Mammary epithelial cell (primary cell): ENCODE data around the gene DDC.

Source experiments
- CTCF ChIP-seq, 2 donors: IDR thresholded peaks in 1 of 2; conservative IDR thresholded peaks in 1 of 2; 2 replicates each; pipeline ENCODE4 v1.5.1; 2011 to 2012; ENCODE audit warnings: inconsistent platforms in 2 of 2, low read length in 2 of 2, mild to moderate bottlenecking in 2 of 2, control low read depth in 1 of 2, low read depth in 1 of 2; ENCODE audit not compliant: insufficient read depth in 1 of 2; ENCODE audit errors: extremely low read depth in 1 of 2
- EZH2 ChIP-seq: IDR thresholded peaks from 2 replicates; pipeline ENCODE4 v1.6.1; 2012; ENCODE audit warnings: low read length, inconsistent platforms, borderline replicate concordance

- TF ChIP-seq CTCF (conservative IDR thresholded peaks at IDR 0.05 in 1 of 2, IDR thresholded peaks at IDR 0.05 in 1 of 2; ENCODE audit: extremely low read depth in 1 of 2, insufficient read depth in 1 of 2, low read depth in 1 of 2, low read length in 2 of 2): no peak
- TF ChIP-seq EZH2: no peak
These were observed 110.2 kb downstream of the DDC start for GRCh38 chr7:50454968-50455367.
